ENCODE results near the gene DYRK1B. TPM values are rescaled to one million over a fixed set of nuclear protein-coding genes. Genes with fewer than 3 reads are reported as not detected.
A peak's percentile ranks its signal among the peaks of the same experiment; 100 is the strongest.

DYRK1B gene
- total RNA-seq, 1 experiment from 2014 or later = 39.5 TPM

- peaks cover 43% of the 10 kb centered on the region for H4K20me1 ChIP-seq (ENCODE audit: insufficient read depth)
- H3K36me3 ChIP-seq (ENCODE audit: low read depth) = no peaks in the 10 kb centered on the region; the same call in 1 of the 2 replicates
- H3K79me2 ChIP-seq (ENCODE audit: low read depth) = peaks cover 50% of the 10 kb centered on the region
- intact Hi-C loops (cut with micrococcal nuclease; ENCODE audit: unreplicated experiment) = loop anchor here (1.0 kb wide), 1 partner anchor 125 kb away; the partner anchor contains the start of gene PSMC4
- H3F3A ChIP-seq (ENCODE audit: insufficient read depth, low read depth) = 0 out of 2 replicates have a peak, but pooled peaks cover 3% of the 10 kb centered on the region
- peaks cover 23% of the 10 kb centered on the region for H3K4me1 ChIP-seq (replicated peaks; ENCODE audit: insufficient read depth)
- no peaks in the 10 kb centered on the region for H3K27me3 ChIP-seq (ENCODE audit: insufficient read depth, low read depth)
- ChIA-PET POLR2A (ENCODE audit: unreplicated experiment) (interaction anchor here (0.5 to 1.3 kb wide), 3 partner anchors 13 to 647 kb away, joined by 5 to 6 read pairs (median 6); partner anchors contain the start of gene PSMC4), CTCF (interaction anchor here (0.6 to 1.7 kb wide), 3 partner anchors 13 to 172 kb away, joined by 3 to 5 read pairs (median 3); partner anchors contain the start of gene DYRK1B)
- no TSS peak for BruUV-seq (replicated peaks)
- no peak within 1 kb of the TSS for H3K27ac ChIP-seq
- H3K9me2 ChIP-seq (ENCODE audit: insufficient read depth) = no peaks in the 10 kb centered on the region
- peak; percentile 71 to 96 for DNase-seq
- H2AFZ ChIP-seq = peak within 1 kb of the TSS; percentile 93
- peak within 1 kb of the TSS; percentile 74 for H3K4me2 ChIP-seq
- TF ChIP-seq CTCF (conservative IDR thresholded peaks at IDR 0.05) (no peak), EZH2 (IDR thresholded peaks at IDR 0.05; ENCODE audit: low read depth) (no peak)
- H3K9me3 ChIP-seq (ENCODE audit: insufficient read depth, low read depth) = no peaks in the 10 kb centered on the region
- H3K4me3 ChIP-seq = peak within 1 kb of the TSS; percentile 96
These were observed 12.1 kb upstream of the DYRK1B start, which contains the start of gene FBL for GRCh38 chr19:39845933-39846677. Gene FBL (minus strand): TSS chr19:39846379. CDS start chr19:39846300, 79 bp downstream.

- Histone ChIP-seq H3F3A (ENCODE audit: insufficient read depth, low read depth) (0 out of 2 replicates have a peak, but pooled peaks cover 1% of the 10 kb centered on the region), H3K36me3 (ENCODE audit: low read depth) (no peaks in the 10 kb centered on the region; the same call in 1 of the 2 replicates), H3K27me3 (ENCODE audit: insufficient read depth, low read depth) (no peaks in the 10 kb centered on the region), H3K79me2 (ENCODE audit: low read depth) (peaks cover 56% of the 10 kb centered on the region), H3K9me2 (ENCODE audit: insufficient read depth) (no peaks in the 10 kb centered on the region), H3K4me1 (replicated peaks; ENCODE audit: insufficient read depth) (peaks cover 23% of the 10 kb centered on the region), H3K4me2 (peak overlapping the region; percentile 74), H3K27ac (no peak overlapping the region), H3K9me3 (ENCODE audit: insufficient read depth, low read depth) (no peaks in the 10 kb centered on the region), H2AFZ (peak overlapping the region; percentile 93), H3K4me3 (peak overlapping the region; percentile 96), H4K20me1 (ENCODE audit: insufficient read depth) (peaks cover 48% of the 10 kb centered on the region)
- no peak for TF ChIP-seq CTCF (conservative IDR thresholded peaks at IDR 0.05)
- no peak for TF ChIP-seq EZH2 (IDR thresholded peaks at IDR 0.05; ENCODE audit: low read depth)
- intact Hi-C loops (cut with micrococcal nuclease; ENCODE audit: unreplicated experiment) = no loop called here
- BruUV-seq (replicated peaks) = TSS peak; percentile 38
- ChIA-PET POLR2A (ENCODE audit: unreplicated experiment) (no interaction called here), CTCF (interaction anchor here (0.6 to 1.5 kb wide), 4 partner anchors 17 to 571 kb away, joined by 3 to 12 read pairs (median 6); no protein-coding TSS in a partner anchor)
- no peak for DNase-seq
These were observed 11.6 kb upstream of the DYRK1B start for GRCh38 chr19:39845584-39845932.

- H3K9me3 ChIP-seq (ENCODE audit: insufficient read depth, low read depth) = no peaks in the 10 kb centered on the region
- peaks cover 23% of the 10 kb centered on the region for H3K4me1 ChIP-seq (replicated peaks; ENCODE audit: insufficient read depth)
- TF ChIP-seq CTCF (conservative IDR thresholded peaks at IDR 0.05) (no peak; the same call in 1 of the 2 replicates), EZH2 (IDR thresholded peaks at IDR 0.05; ENCODE audit: low read depth) (no peak)
- peak overlapping the region; percentile 96 for H3K4me3 ChIP-seq
- H3K27me3 ChIP-seq (ENCODE audit: insufficient read depth, low read depth) = no peaks in the 10 kb centered on the region
- no peak overlapping the region for H3K27ac ChIP-seq
- BruUV-seq (replicated peaks) = no TSS peak
- peak overlapping the region; percentile 93; the same call in 1 of the 2 replicates for H2AFZ ChIP-seq
- intact Hi-C loops (cut with micrococcal nuclease; ENCODE audit: unreplicated experiment) = no loop called here
- CTCF ChIA-PET = interaction anchor here (0.6 to 1.5 kb wide), 4 partner anchors 16 to 571 kb away, joined by 3 to 12 read pairs (median 6); no protein-coding TSS in a partner anchor
- H3K4me2 ChIP-seq = peak overlapping the region; percentile 74
- peaks cover 49% of the 10 kb centered on the region for H4K20me1 ChIP-seq (ENCODE audit: insufficient read depth)
- H3K36me3 ChIP-seq (ENCODE audit: low read depth) = no peaks in the 10 kb centered on the region; the same call in 1 of the 2 replicates
- H3K9me2 ChIP-seq (ENCODE audit: insufficient read depth) = no peaks in the 10 kb centered on the region
- DNase-seq = no peak
- no peaks in the 10 kb centered on the region for H3F3A ChIP-seq (ENCODE audit: insufficient read depth, low read depth)
- POLR2A ChIA-PET (ENCODE audit: unreplicated experiment) = interaction anchor here (0.6 kb wide), 1 partner anchor 45 kb away, joined by 14 read pairs; no protein-coding TSS in a partner anchor
- peaks cover 59% of the 10 kb centered on the region for H3K79me2 ChIP-seq (ENCODE audit: low read depth)
These were observed 11.2 kb upstream of the DYRK1B start for GRCh38 chr19:39845172-39845571.

Data from PC-9 (cell line).